SK-N-SH treated with all-trans-retinoic acid at 6 μM for 48 hours (cell line): ENCODE data around the gene PRR18.

Source experiments
- ISL1 ChIP-seq: fragments of 250-450 bp; sonication (Bioruptor Pico); IDR thresholded peaks from 2 replicates; pipeline ENCODE4 v2.1.2; 2022; ENCODE audit warnings: mild to moderate bottlenecking, moderate library complexity
- PATZ1 ChIP-seq: fragments of 250-450 bp; sonication (Bioruptor Pico); IDR thresholded peaks from 2 replicates; pipeline ENCODE4 v1.8.0; 2020; ENCODE audit warnings: mild to moderate bottlenecking, moderate library complexity, borderline replicate concordance
- POU6F1 ChIP-seq: fragments of 250-450 bp; sonication (Bioruptor Pico); IDR thresholded peaks from 2 replicates; pipeline ENCODE4 v1.8.0; 2021; ENCODE audit warnings: low read depth, mild to moderate bottlenecking, moderate library complexity, borderline replicate concordance

- TF ChIP-seq POU6F1 (CRISPR knock-in tag) (no peak), ISL1 (no peak), PATZ1 (CRISPR knock-in tag) (no peak)
These were observed 40.7 kb downstream of the PRR18 start for GRCh38 chr6:166267526-166267925.
